Pulmonary artery endothelial cell (primary cell): Measurements from ENCODE around the gene SLC13A3. TPM values are rescaled to one million over a fixed set of nuclear protein-coding genes. Genes with fewer than 3 reads are reported as not detected.

Source experiments
- DNase-seq: peaks from one replicate; pipeline ENCODE4 v3.0.0-alpha.2; 2011; ENCODE audit warnings: low read depth, low spot score
- total RNA-seq: library from RNA; depleted of rRNA; stranded (reverse); fragments of >200 nt; gene quantifications from 2 replicates; pipeline ENCODE4 v1.2.3, GENCODE V29; 2014

Gene SLC13A3
- total RNA-seq, 1 donor from 2014 or later: 0.40 TPM

DNA sequence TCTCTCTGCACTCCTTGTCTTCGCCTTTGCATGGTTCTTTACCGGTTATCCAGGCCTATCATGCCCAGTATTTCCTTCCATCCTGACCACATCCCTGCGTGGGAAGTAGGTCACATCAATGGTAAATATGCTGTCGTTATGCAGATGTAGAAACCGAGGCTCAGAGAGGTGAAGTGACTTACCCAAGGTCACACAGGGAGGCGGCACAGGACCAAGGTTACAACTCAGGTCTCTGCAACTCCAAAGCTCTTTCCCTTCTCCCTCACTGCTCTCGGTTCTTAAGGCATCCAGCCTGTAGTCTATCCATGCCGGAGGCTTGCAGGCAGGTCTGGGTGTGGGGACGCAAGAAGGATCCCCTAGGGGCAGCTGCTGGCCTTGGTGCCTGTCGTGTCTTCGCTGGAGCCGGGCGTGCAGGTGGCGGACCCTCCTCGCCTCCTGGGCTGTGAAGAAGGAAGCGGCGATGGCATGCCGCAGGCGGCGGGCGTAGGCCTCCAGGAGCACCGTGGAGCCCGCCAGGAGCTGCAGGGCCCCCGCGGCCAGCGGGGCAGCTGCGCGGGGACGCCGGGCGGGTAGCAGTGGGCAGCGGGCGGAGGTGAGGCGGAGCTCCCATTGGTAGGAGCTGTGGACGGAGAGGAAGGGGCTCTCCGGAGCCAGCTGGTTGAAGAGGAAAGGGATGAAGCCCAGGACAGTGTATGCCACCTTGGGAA, 109.9 kb downstream of the SLC13A3 start:
- DNase-seq: no peak

GRCh38 chr20:46539113-46539512, 112.1 kb downstream of the SLC13A3 start:
- DNase-seq: no peak

DNA sequence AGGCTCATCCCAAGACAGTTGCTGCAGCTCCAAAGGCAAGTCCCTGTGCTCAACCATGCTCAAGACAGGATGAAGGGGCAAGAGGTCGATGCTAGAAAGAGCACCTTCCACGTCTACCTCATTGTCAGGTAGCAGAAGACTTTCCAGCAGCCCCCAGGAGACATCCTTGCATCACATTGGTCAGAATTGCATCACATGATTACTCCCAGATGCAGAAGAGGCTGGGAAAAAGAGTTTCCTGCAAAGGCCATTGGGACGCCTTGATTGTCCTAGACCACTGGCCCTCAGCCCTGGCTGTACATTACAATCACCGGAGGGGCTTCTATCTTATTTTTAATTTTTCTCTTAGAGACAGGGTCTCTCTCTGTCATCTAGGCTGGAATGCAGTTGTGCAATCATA, 120.6 kb downstream of the SLC13A3 start:
- DNase-seq: no peak

GRCh38 chr20:46523696-46524328, 127.4 kb downstream of the SLC13A3 start:
- DNase-seq: no peak

GRCh38 chr20:46523108-46523507, 128.2 kb downstream of the SLC13A3 start:
- no peak for DNase-seq

DNA sequence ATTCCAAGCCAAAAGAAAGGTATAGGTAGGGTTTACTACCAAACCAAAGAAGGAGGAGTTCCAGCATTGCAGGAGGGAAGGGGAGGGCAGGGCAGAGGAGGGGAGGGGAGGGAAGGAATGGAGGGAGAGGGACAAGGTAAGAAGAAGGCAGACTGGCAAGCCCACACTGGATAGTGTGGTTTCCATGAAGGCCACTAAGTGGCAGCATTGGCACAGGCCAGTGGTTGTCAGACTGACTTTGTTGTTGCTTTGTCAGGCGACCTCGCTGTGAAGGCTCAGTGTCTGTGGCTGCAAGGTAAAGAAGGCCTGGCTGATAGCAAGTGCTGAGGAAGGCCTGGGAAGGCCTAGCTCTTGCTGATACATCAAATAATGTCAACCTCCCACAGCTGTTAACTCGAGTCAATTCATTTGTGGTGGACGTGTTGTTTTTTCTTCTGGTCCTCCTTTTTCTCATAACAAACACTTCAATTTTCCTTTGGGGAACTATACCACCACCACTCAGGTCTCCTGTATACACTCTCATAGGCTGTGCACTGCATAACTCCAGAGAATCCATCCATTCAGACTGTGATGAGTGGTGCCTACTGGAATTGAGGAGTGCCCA, 130.2 kb downstream of the SLC13A3 start:
- peak; percentile 30 for DNase-seq

DNA sequence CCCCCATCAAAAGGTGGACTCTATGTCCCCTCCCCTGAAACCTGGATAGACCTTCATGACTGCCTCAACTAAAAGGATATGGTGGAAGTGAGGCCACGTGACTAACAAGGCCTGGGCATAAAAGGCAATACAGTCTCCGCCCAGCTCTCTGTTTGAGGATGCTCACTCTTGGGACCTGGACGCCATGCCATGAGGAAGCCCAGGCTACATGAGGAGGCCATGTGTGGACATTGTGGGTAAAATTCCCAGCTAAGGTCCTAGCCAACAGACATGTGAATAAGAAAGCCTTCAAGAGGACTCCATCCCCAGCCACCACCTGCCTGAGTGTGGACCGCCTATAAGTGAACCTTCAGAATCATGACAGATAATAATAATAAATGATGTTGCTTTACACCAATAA, 130.7 kb downstream of the SLC13A3 start:
- no peak for DNase-seq

DNA sequence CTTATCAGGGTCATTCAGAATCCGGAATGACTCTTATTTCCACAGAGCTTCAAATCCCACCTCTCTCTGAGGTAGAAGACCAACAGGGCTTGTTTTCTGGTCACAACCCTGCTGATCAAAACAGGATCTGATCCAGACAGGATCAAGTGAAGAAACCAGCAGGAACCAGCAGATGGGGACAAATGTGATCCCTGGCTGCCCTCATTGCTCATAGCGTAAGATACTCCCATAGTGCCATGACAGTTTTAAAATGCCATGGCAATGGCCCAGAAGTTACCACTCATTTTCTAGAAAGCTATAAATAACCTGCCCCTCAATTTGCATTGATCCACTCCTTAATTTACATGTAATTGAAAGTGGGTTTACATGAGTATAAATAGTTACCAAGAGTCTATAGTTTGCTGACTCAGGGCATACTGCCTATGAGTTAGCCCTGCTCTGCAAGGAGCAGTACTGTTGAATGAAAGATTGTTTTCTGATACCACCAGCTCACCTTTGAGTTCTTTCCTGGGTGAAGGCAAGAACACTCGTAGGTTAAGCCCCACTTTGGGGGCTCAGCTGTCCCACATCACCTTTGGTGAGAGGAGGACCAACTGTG, 131.7 kb downstream of the SLC13A3 start:
- no peak for DNase-seq

DNA sequence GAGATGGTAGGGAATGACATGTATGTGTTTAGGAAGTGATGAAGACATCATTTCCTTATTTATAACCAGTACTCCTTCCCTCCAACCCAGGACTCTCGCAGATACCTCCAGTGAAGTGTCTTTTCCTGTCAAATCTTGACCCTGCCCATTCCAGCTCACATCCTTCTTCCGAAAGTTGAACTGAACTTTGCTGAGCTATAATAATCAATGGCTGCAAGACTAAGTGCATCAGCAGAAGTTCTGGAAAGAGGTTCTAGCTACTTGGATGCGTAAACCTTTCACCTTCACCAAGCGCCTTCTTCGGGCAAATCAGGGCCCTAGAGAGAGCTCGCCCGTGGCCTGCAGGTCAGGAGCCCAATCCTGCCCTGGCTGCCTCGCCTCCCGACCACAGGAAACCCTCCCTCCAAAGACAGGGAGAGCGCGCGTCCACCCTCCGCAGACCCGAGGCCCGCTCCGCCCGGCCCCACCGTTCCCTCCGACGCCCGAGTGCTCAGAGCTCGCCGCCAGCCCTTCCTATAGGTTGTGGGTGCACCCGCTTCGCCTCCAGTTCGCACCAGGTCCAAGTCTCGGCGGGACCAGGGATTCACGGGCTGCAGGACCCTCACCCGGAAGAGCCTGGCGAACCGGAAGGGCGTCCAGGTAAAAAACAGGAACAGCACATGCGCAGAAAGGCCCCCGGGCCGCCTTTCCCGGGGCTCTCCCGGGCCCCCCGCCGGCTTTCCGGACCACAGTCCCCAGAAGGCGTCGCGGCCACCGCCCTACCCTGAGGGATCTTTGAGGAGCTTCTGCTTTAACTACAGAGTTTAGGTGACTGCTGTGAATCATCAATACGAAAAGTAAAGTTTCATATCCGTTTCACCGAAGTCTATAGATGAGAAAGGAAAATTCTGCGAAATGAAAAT, 138.1 kb downstream of the SLC13A3 start, which contains the start of gene ZNF334:
TSS of gene ZNF334 (minus strand) at position 617 of the 902 bp plus-strand sequence. CDS start 1,457 bp downstream, outside the sequence.
- no peak for DNase-seq

DNA sequence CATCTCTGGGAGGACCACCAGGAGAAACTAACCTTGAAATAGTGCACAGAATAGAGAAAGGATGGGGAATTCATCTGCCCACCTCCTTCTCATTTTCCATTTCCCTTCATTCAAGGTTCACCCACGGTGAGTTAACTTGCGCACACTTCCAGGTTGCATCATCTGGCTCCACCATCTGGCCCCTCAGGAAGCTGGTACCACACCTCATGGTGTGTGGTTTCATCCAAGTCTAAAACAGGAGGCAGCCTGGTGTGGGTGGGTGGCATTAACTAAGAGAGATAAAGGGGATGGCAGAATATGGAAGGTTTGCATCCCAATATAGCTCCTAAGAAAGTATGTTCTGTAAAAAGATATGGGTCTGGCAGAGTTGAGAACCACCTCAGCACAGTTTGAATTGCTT, 141.7 kb downstream of the SLC13A3 start:
- no peak for DNase-seq

Other genes with a start within 250 kb of the SLC13A3 start
- 22.4 and 36.9 TPM in 2 replicates for gene ELMO2, start 244.8 kb downstream of the SLC13A3 start, total RNA-seq
- gene ZNF334, start 137.9 kb downstream of the SLC13A3 start, total RNA-seq: under 0.01 and 1.3 TPM in 2 replicates
- gene OCSTAMP, start 100.8 kb downstream of the SLC13A3 start, total RNA-seq: not detected in 2 replicates
- 17.6 and 19.6 TPM in 2 replicates for gene TP53RK, start 38.0 kb upstream of the SLC13A3 start, total RNA-seq
- gene SLC2A10, start 58.2 kb upstream of the SLC13A3 start, total RNA-seq: 6.5 and 8.1 TPM in 2 replicates
- gene EYA2, start 243.4 kb upstream of the SLC13A3 start, total RNA-seq: not detected in 2 replicates